Natural killer cell (primary cell): ENCODE results near the gene INHBC. TPM values are rescaled to one million over a fixed set of nuclear protein-coding genes. Genes with fewer than 3 reads are reported as not detected.

Source experiments
- ATAC-seq, 3 donors: fragments of 150-1000 bp in 2 of 3; fragments of 200-7000 bp in 1 of 3; cut with Tn5 transposase; 1 replicate in 1 of 3; 2 replicates in 2 of 3; pipeline ENCODE4 v1.10.0; 2021; ENCODE audit warnings: mild to moderate bottlenecking in 2 of 3, moderate library complexity in 2 of 3
- DNase-seq, 2 donors: peaks; one replicate each; pipeline versions ENCODE4 v3.0.0 to v3.0.0-alpha.2; 2013 to 2021; ENCODE audit warnings: mixed read lengths in 1 of 2
- H3K27ac ChIP-seq: one replicate; pipeline ENCODE4 v1.5.1; 2013; ENCODE audit warnings: mild to moderate bottlenecking, low read length
- H3K27me3 ChIP-seq: one replicate; pipeline ENCODE4 v1.6.1; 2013; ENCODE audit warnings: low read length; ENCODE audit not compliant: control insufficient read depth, insufficient read depth
- H3K36me3 ChIP-seq: one replicate; pipeline ENCODE4 v1.6.1; 2013; ENCODE audit warnings: low read length; ENCODE audit not compliant: control insufficient read depth, insufficient read depth
- H3K4me1 ChIP-seq: one replicate; pipeline ENCODE4 v1.6.1; 2013; ENCODE audit warnings: low read length; ENCODE audit not compliant: control insufficient read depth, insufficient read depth
- H3K4me3 ChIP-seq: one replicate; pipeline ENCODE4 v1.5.1; 2013; ENCODE audit warnings: low read length
- H3K9me3 ChIP-seq: one replicate; pipeline ENCODE4 v1.6.1; 2013; ENCODE audit warnings: low read length; ENCODE audit not compliant: control insufficient read depth, insufficient read depth
- H3K27ac Mint-ChIP-seq, 2 donors: one replicate each; pipeline ENCODE4 v1.8.0; 2022; ENCODE audit warnings: mild to moderate bottlenecking in 2 of 2, mixed read lengths in 2 of 2, moderate library complexity in 1 of 2
- H3K27me3 Mint-ChIP-seq, 2 donors: one replicate each; pipeline ENCODE4 v1.8.0; 2022; ENCODE audit warnings: low read depth in 2 of 2, mixed read lengths in 2 of 2
- H3K36me3 Mint-ChIP-seq: one replicate; pipeline ENCODE4 v1.8.0; 2022; ENCODE audit warnings: mixed read lengths
- H3K4me1 Mint-ChIP-seq, 2 donors: one replicate each; pipeline ENCODE4 v1.8.0; 2022; ENCODE audit warnings: mixed read lengths in 2 of 2
- H3K4me3 Mint-ChIP-seq: one replicate; pipeline ENCODE4 v1.8.0; 2022; ENCODE audit warnings: mild to moderate bottlenecking, moderate library complexity, mixed read lengths
- H3K9me3 Mint-ChIP-seq, 2 donors: one replicate each; pipeline ENCODE4 v1.8.0; 2022; ENCODE audit warnings: mixed read lengths in 2 of 2
- WGBS: methylation state at CpG from one replicate; pipeline ENCODE4 v1.1.7; 2013; ENCODE audit warnings: missing lambda C conversion rate; ENCODE audit not compliant: insufficient coverage; 5-methylcytosine and 5-hydroxymethylcytosine counted together
- intact Hi-C: fragments of 100-400 bp; cut with micrococcal nuclease; formaldehyde crosslinking; loops from one replicate; pipeline ENCODE4 v1.14.2; 2022
- total RNA-seq, 4 donors: library from RNA; stranded (reverse); fragments of 120-200 nt in 1 of 4; gene quantifications; one replicate each; pipeline versions ENCODE4 v1.2.3 to v1.2.4, GENCODE V29; 2013 to 2022
- TF ChIP-seq, protein P1 (sequence below): fragments of 200-600 bp; IDR thresholded peaks from one replicate; pipeline ENCODE4 v1.8.0; 2022; ENCODE audit warnings: antibody characterized with exemption

INHBC gene
- total RNA-seq, 3 donors from 2014 or later (not counting 1 experiment from before 2014, with no cell fraction given) = 0.18 to 0.35 (median 0.31) TPM

DNA sequence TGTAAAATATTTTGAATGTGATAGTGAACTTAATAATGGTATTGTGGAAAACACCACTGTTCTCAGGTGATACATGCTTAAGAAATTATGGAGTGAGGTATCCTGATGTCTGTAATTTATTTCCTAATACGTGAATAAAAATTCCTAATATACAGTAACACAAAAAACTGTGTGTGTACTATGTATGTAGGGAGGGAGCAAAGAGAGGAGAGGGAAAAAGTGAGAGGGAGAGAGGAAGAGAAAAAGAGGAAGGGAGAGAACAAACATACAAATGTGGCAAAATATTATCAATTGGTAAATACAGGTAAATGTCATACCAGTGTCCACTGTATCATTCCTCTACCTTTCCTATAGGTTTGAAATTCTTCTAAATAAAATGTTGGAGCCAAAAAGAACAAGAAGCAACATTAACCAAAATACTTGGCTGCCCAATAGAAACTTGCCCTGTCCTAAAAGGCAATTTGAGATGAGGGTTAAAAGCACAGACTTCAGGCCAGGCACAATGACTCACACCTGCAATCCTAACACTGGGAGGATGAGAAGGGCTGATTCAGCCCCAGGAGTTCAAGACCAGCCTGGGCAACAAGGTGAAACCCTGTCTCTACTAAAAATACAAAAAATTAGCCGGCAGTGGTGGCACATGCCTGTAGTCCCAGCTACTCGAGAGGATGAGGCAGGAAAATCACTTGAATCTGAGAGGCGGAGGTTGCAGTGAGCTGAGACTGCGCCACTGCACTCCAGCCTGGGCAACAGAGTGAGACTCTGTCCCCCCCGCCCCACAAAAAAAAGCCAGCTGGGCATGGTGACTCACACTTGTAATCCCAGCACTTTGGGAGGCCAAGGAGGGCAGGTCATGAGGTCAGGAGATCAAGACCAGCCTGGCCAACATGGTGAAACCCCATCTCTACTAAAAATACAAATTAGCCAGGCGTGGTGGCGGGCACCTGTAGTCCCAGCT, 18.3 kb upstream of the INHBC start:
- H3K27me3 Mint-ChIP-seq = no peaks in the 10 kb centered on the region
- DNase-seq = no peak
- ATAC-seq = no peak
- H3K27ac Mint-ChIP-seq = peak overlapping the region; percentile 8 to 56
- no peak overlapping the region for H3K4me3 ChIP-seq
- no peaks in the 10 kb centered on the region for H3K4me1 ChIP-seq
- no peak overlapping the region for H3K27ac ChIP-seq
- peaks cover 30 to 39% of the 10 kb centered on the region in 2 donors for H3K4me1 Mint-ChIP-seq
- 93% methylated on average over 7 of the region's 8 CpGs for WGBS
- no peaks in the 10 kb centered on the region for H3K27me3 ChIP-seq
- intact Hi-C loops = no loop called here
- H3K9me3 ChIP-seq = no peaks in the 10 kb centered on the region
- H3K36me3 ChIP-seq = peaks cover 6% of the 10 kb centered on the region
- TF ChIP-seq, protein P1, sequence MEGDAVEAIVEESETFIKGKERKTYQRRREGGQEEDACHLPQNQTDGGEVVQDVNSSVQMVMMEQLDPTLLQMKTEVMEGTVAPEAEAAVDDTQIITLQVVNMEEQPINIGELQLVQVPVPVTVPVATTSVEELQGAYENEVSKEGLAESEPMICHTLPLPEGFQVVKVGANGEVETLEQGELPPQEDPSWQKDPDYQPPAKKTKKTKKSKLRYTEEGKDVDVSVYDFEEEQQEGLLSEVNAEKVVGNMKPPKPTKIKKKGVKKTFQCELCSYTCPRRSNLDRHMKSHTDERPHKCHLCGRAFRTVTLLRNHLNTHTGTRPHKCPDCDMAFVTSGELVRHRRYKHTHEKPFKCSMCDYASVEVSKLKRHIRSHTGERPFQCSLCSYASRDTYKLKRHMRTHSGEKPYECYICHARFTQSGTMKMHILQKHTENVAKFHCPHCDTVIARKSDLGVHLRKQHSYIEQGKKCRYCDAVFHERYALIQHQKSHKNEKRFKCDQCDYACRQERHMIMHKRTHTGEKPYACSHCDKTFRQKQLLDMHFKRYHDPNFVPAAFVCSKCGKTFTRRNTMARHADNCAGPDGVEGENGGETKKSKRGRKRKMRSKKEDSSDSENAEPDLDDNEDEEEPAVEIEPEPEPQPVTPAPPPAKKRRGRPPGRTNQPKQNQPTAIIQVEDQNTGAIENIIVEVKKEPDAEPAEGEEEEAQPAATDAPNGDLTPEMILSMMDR = no peak
- H3K4me3 Mint-ChIP-seq = no peak overlapping the region
- no peaks in the 10 kb centered on the region for H3K36me3 Mint-ChIP-seq
- no peaks in the 10 kb centered on the region for H3K9me3 Mint-ChIP-seq

DNA sequence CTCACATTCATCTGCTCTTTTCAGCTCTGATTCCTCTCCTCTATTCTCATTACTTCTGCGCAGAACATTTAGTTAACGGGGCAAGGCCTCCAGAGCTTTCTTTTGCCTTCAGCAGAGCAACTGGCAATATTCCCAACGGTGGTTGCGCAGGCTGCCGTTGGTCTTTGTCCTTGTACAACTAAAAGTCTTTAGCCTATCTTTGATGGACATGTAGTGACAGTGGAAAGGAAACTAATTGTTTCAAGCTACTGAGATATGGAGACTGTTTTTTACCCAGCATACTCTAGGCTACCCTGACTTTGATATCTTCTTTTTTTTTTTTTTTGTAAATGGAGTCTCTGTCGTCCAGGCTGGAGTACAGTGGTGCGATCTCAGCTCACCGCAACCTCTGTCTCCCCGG, 16.3 kb upstream of the INHBC start:
- H3K4me3 ChIP-seq = no peak overlapping the region
- no peaks in the 10 kb centered on the region for H3K27me3 ChIP-seq
- no peak overlapping the region for H3K4me3 Mint-ChIP-seq
- no peaks in the 10 kb centered on the region for H3K9me3 ChIP-seq
- intact Hi-C loops = no loop called here
- 94% methylated on average over 9 of the region's 9 CpGs for WGBS
- DNase-seq (no peak), ATAC-seq (no peak)
- peaks cover 19 to 34% of the 10 kb centered on the region in 2 donors for H3K4me1 Mint-ChIP-seq
- no peaks in the 10 kb centered on the region for H3K36me3 Mint-ChIP-seq
- TF ChIP-seq, protein P1 = no peak
- peak overlapping the region; percentile 1 to 15 for H3K27ac Mint-ChIP-seq
- no peak overlapping the region for H3K27ac ChIP-seq
- no peaks in the 10 kb centered on the region for H3K9me3 Mint-ChIP-seq
- H3K36me3 ChIP-seq = peaks cover 20% of the 10 kb centered on the region
- H3K27me3 Mint-ChIP-seq = no peaks in the 10 kb centered on the region
- no peaks in the 10 kb centered on the region for H3K4me1 ChIP-seq

DNA sequence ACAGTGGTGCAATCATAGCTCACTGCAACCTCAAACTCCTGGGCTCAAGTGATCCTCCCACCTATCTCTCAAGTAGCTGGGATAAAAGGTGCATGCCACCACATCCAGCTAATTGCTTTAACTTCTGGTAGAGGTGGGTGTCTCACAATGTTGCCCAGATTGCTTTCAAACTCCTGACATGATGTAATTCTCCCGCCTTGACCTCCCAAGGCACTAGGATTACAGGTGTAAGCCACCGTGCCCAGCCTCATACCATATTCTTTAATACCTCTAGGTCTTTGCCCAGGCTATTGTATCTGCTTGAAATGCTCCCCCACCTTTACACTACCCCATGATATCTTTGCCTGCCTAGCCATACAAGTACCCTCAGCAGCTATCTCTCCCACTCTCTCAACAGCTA, 15.1 kb upstream of the INHBC start:
- Histone ChIP-seq H3K4me3 (no peak overlapping the region), H3K4me1 (no peaks in the 10 kb centered on the region), H3K27ac (no peak overlapping the region), H3K27me3 (no peaks in the 10 kb centered on the region), H3K9me3 (no peaks in the 10 kb centered on the region), H3K36me3 (peaks cover 22% of the 10 kb centered on the region)
- H3K27me3 Mint-ChIP-seq = no peaks in the 10 kb centered on the region
- intact Hi-C loops = no loop called here
- WGBS = 95% methylated on average over 2 of the region's 2 CpGs
- peak overlapping the region in 1 of 2 donors; percentile 8 for H3K27ac Mint-ChIP-seq
- TF ChIP-seq, protein P1 = no peak
- DNase-seq (no peak), ATAC-seq (no peak)
- peaks cover 19 to 37% of the 10 kb centered on the region in 2 donors for H3K4me1 Mint-ChIP-seq
- no peaks in the 10 kb centered on the region for H3K9me3 Mint-ChIP-seq
- H3K4me3 Mint-ChIP-seq = no peak overlapping the region
- H3K36me3 Mint-ChIP-seq = no peaks in the 10 kb centered on the region
